ENCODE data around the gene PPP1R1B.

Gene PPP1R1B

GRCh38 chr17:39673335-39674081, 46.8 kb downstream of the PPP1R1B start:
- Histone ChIP-seq H3K36me3 (replicated peaks; ENCODE audit: insufficient read depth, low read length) (no peaks in the 10 kb centered on the region), H3K9ac (ENCODE audit: low read length) (no peak overlapping the region), H3K4me2 (ENCODE audit: low read depth, low read length) (no peak overlapping the region), H2AFZ (ENCODE audit: low read length) (no peak overlapping the region), H3K4me3 (ENCODE audit: low read length) (no peak overlapping the region), H3K4me1 (ENCODE audit: low read length) (no peaks in the 10 kb centered on the region), H3K9me2 (replicated peaks; ENCODE audit: insufficient read depth, low read length) (no peaks in the 10 kb centered on the region), H3K27ac (ENCODE audit: low read length) (no peak overlapping the region), H3K9me3 (replicated peaks; ENCODE audit: insufficient read depth, low read length) (no peaks in the 10 kb centered on the region), H3K79me2 (ENCODE audit: low read length) (no peaks in the 10 kb centered on the region), H4K20me1 (ENCODE audit: insufficient read depth, low read length) (no peaks in the 10 kb centered on the region), H3K27me3 (replicated peaks; ENCODE audit: insufficient read depth, low read length) (peaks cover 9% of the 10 kb centered on the region; the same call in 1 of the 2 replicates), H3F3A (ENCODE audit: insufficient read depth, low read length) (no peaks in the 10 kb centered on the region)
- TF ChIP-seq EZH2 (optimal IDR thresholded peaks at IDR 0.05; ENCODE audit: low read depth, low read length) = no peak
- no peak for TF ChIP-seq EZH2phosphoT487 (IDR thresholded peaks at IDR 0.05; ENCODE audit: low read length)
- TF ChIP-seq CTCF (IDR thresholded peaks at IDR 0.05; ENCODE audit: low read length) = no peak
- no peak for DNase-seq

- Histone ChIP-seq H3K4me2 (ENCODE audit: low read depth, low read length) (no peak overlapping the region), H3K79me2 (ENCODE audit: low read length) (no peaks in the 10 kb centered on the region), H3K4me3 (ENCODE audit: low read length) (no peak overlapping the region), H3K36me3 (replicated peaks; ENCODE audit: insufficient read depth, low read length) (no peaks in the 10 kb centered on the region), H2AFZ (ENCODE audit: low read length) (no peak overlapping the region), H3K27me3 (replicated peaks; ENCODE audit: insufficient read depth, low read length) (peaks cover 8% of the 10 kb centered on the region; the same call in 1 of the 2 replicates), H3K9me3 (replicated peaks; ENCODE audit: insufficient read depth, low read length) (no peaks in the 10 kb centered on the region), H3K9ac (ENCODE audit: low read length) (no peak overlapping the region), H3K4me1 (ENCODE audit: low read length) (no peaks in the 10 kb centered on the region), H3K27ac (ENCODE audit: low read length) (no peak overlapping the region), H3F3A (ENCODE audit: insufficient read depth, low read length) (no peaks in the 10 kb centered on the region), H3K9me2 (replicated peaks; ENCODE audit: insufficient read depth, low read length) (no peaks in the 10 kb centered on the region), H4K20me1 (ENCODE audit: insufficient read depth, low read length) (no peaks in the 10 kb centered on the region)
- no peak for DNase-seq
- TF ChIP-seq EZH2phosphoT487 (IDR thresholded peaks at IDR 0.05; ENCODE audit: low read length) (no peak), EZH2 (optimal IDR thresholded peaks at IDR 0.05; ENCODE audit: low read depth, low read length) (no peak), CTCF (IDR thresholded peaks at IDR 0.05; ENCODE audit: low read length) (no peak)
These were observed 47.4 kb downstream of the PPP1R1B start for GRCh38 chr17:39674179-39674578.

- Histone ChIP-seq H3K27ac (ENCODE audit: low read length) (no peak overlapping the region), H3K9ac (ENCODE audit: low read length) (no peak overlapping the region), H3K79me2 (ENCODE audit: low read length) (no peaks in the 10 kb centered on the region), H4K20me1 (ENCODE audit: insufficient read depth, low read length) (no peaks in the 10 kb centered on the region), H3K4me3 (ENCODE audit: low read length) (no peak overlapping the region), H3K9me2 (replicated peaks; ENCODE audit: insufficient read depth, low read length) (no peaks in the 10 kb centered on the region), H3K27me3 (replicated peaks; ENCODE audit: insufficient read depth, low read length) (peaks cover 1% of the 10 kb centered on the region; the same call in 1 of the 2 replicates), H3K9me3 (replicated peaks; ENCODE audit: insufficient read depth, low read length) (no peaks in the 10 kb centered on the region), H3K36me3 (replicated peaks; ENCODE audit: insufficient read depth, low read length) (no peaks in the 10 kb centered on the region), H3K4me1 (ENCODE audit: low read length) (no peaks in the 10 kb centered on the region), H3F3A (ENCODE audit: insufficient read depth, low read length) (no peaks in the 10 kb centered on the region), H3K4me2 (ENCODE audit: low read depth, low read length) (no peak overlapping the region), H2AFZ (ENCODE audit: low read length) (no peak overlapping the region)
- DNase-seq = no peak
- TF ChIP-seq EZH2 (optimal IDR thresholded peaks at IDR 0.05; ENCODE audit: low read depth, low read length) = no peak
- no peak for TF ChIP-seq EZH2phosphoT487 (IDR thresholded peaks at IDR 0.05; ENCODE audit: low read length)
- no peak for TF ChIP-seq CTCF (IDR thresholded peaks at IDR 0.05; ENCODE audit: low read length)
These were observed 48.1 kb downstream of the PPP1R1B start for GRCh38 chr17:39674702-39675389.

Data from MM.1S (cell line).